ENCODE measurements around the gene ERGIC3. TPM values are rescaled to one million over a fixed set of nuclear protein-coding genes. Genes with fewer than 3 reads are reported as not detected.

ERGIC3 gene
- total RNA-seq, 4 donors from 2014 or later = 143 to 184 (median 163) TPM

DNA sequence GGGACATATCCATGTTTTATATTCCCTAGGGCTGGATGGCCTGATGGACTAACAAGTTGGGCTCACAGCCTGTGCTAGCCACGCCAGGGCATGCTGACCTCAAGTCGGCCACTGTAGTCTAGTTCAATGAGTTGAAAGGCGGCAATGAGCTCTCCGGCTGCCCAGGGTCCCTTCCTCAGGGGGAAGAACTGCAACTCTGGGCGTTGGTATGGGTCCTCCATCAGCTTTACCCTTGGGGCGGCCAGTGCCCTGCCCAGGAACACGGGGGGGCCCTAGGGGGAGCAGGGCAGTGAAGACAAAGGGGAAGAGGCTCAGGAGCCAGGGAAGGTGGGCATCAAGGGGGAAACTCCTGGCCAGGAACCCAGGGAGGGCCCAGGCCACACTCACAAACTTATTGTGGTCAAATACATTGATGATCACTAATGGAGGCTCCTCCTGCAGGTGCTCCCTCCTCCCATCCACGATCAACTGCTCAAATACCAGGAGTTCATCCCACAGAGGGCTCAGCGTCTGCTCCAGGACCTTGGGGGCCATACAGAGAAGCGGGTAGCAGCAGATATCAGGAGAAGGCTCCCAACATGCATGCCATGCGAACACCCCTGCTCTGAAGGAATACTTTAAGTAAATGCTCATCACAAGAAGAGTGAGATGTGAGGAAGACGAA is 41.0 kb downstream of the ERGIC3 start:
- TF ChIP-seq, protein P1, sequence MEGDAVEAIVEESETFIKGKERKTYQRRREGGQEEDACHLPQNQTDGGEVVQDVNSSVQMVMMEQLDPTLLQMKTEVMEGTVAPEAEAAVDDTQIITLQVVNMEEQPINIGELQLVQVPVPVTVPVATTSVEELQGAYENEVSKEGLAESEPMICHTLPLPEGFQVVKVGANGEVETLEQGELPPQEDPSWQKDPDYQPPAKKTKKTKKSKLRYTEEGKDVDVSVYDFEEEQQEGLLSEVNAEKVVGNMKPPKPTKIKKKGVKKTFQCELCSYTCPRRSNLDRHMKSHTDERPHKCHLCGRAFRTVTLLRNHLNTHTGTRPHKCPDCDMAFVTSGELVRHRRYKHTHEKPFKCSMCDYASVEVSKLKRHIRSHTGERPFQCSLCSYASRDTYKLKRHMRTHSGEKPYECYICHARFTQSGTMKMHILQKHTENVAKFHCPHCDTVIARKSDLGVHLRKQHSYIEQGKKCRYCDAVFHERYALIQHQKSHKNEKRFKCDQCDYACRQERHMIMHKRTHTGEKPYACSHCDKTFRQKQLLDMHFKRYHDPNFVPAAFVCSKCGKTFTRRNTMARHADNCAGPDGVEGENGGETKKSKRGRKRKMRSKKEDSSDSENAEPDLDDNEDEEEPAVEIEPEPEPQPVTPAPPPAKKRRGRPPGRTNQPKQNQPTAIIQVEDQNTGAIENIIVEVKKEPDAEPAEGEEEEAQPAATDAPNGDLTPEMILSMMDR (IDR thresholded peaks at IDR 0.05) = no peak
- DNase-seq (ENCODE audit: low spot score) = no peak
- ATAC-seq (ENCODE audit: low FRiP score) = no peak

DNA sequence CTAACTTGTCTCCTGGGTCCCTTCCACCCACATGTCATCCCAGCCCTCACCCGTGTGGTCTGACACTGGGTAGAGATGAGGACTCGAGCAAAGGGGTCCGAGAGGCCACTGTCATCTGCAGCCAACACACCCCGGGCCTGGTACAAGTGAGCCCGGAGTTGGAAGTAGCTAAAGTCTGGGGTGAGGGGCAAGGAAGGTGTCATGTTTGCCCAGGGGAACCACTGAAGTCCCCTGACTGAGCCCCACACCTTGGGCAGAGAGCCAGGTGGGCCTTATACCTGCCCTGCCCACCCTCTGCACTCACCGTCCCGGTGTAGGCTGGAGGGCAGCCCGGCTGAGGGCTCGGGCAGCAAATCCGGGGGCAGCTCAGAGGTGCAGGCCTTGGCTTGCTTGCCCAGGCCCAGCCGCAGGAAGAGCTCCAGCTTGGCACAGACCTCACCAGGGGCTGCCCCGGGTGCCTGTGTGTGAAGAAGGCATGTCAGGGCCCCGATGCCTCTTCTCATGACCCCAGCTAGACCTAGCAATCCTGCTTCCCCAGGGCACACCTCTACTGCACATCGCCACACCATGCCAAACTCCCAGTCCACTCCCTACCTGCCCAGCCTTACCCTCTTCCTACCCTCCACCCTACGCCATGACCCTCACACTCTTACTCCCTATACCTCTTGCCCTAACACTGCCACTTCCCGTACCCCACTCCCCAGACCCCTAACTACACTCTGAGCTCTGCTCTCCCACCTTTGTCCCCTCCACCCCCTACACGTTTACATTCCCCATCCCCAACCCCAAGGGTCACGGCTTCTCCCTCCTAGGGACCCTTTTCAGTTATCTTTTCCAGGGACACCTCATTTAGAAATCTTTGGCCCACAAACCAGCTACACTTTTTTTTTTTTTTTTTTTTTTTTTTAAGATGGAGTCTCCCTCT is 42.0 kb downstream of the ERGIC3 start:
- TF ChIP-seq, protein P1 (IDR thresholded peaks at IDR 0.05) = no peak
- no peak for DNase-seq (ENCODE audit: low spot score)
- ATAC-seq (ENCODE audit: low FRiP score) = peak; percentile 16

DNA sequence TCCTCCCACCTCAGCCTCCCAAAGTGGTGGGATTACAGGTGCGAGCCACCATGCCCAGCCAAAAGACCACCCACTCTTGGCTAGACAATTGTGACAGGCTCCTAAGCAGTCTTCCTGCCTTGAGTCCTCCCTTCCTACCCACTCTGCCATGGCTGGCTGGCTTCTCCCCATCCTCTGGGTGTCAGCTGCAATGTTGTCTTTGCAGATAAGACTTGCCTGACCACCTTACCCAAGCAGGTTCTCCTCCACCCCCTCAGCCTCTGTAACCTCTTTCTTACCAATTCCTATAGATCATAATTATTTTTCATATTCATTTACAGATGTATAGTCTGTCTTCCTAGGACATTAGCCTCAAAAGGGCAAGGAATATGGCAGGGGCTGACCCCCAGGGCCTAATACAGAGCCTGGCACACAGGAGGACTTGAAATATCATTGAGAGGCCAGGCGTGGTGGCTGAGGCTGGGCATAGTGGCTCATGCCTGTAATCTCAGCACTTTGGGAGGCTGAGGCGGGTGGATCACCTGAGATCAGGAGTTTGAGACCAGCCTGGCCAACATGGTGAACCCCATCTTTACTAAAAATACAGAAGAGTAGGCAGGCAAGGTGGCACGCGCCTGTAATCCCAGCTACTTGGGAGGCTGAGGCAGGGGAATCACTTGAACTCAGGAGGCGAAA is 45.0 kb downstream of the ERGIC3 start:
- no peak for ATAC-seq (ENCODE audit: low FRiP score)
- no peak for DNase-seq (ENCODE audit: low spot score)
- TF ChIP-seq, protein P1 (IDR thresholded peaks at IDR 0.05) = no peak

DNA sequence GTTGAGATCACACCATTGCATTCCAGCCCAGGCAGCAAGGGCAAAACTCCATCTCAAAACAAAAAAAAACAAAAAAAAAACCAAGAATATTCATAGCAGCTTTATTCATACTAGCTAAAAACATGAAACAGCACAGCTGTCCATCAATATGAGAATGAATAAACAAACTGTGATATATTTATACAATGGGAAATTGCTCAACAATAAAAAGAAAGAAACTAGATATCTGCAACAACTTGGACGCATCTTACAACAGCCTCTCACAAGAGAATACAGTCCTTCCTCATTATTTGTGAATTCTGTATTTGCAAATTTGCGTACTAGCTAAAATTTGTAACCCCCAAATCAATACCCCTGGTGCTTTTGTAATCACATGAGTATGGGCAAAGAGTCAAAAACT is 45.6 kb downstream of the ERGIC3 start:
- TF ChIP-seq, protein P1 (IDR thresholded peaks at IDR 0.05) = no peak
- DNase-seq (ENCODE audit: low spot score) (no peak), ATAC-seq (ENCODE audit: low FRiP score) (no peak)

DNA sequence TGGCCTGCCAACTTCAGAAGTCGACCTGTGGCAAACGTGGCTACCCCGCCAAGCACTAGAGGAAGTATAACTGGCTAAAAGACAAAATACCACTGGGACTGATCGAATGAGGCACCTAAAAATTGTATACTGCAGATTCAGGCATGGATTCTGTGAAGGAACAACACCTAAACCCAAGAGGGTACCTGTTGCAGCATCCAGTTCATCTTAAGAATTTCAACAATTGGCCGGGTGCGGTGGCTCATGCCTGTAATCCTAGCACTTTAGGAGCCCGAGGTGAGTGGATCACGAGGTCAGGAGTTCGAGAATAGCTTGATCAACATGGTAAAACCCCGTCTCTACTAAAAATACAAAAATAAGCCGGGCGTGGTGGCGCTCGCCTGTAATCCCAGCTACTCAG is 46.5 kb downstream of the ERGIC3 start:
- ATAC-seq (ENCODE audit: low FRiP score) (no peak), DNase-seq (ENCODE audit: low spot score) (no peak)
- TF ChIP-seq, protein P1 (IDR thresholded peaks at IDR 0.05) = no peak

DNA sequence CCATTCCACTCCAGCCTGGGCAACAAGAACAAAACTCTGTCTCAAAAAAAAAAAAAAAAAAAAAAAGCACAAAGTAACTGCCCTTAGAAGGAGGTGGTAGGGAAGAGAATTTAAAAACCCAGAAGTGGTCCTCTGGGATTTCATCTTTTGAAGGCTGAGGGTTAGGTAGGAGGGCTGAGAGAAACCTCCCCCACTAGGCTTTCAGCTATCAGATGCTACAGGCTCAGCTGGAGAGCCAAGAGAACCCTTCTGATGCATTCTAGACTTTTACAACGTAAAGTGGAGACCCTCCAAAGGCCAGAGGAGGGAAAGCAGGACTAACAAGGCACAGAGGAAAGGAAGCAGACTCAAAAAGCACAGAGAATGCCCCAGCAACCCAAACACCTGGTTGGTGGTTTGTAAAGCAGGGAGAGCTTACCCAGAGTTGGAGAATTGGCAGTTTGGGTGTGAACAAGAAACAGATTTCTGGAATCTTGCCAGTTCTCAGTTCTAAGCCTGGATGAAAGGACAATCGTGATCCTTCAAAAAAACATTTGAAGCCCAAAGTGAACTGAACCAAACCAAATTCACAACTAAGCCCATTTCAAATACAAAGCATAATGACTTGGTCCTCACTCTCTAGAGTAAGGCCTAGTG is 50.6 kb downstream of the ERGIC3 start:
- ATAC-seq (ENCODE audit: low FRiP score) = no peak
- no peak for DNase-seq (ENCODE audit: low spot score)

More for the DNA sequence above, 50.6 kb downstream of the ERGIC3 start:
- TF ChIP-seq, protein P1 (IDR thresholded peaks at IDR 0.05) = no peak

All from omental fat pad (tissue), 4 donors.